ENCODE results near the gene NOS2.

DNA sequence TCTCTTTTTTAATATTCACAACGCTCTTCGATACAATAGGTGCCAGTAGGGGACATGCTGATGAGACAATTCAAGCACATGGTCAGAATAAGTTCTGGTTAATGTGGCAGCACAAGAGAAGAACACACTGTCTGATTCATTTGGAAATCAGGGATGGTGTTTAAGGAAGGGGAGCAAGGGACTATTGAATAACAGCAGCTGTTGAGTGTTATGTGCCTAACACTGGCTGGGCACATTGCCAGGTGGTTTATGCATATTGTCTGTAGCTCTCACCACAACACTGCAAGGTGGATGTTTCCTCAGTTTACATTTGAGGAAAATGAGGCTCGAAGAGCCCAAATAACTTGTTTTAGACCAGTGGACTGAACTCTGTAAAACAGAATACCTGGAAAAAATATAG, 48.6 kb upstream of the NOS2 start:
- TF ChIP-seq, protein P1, sequence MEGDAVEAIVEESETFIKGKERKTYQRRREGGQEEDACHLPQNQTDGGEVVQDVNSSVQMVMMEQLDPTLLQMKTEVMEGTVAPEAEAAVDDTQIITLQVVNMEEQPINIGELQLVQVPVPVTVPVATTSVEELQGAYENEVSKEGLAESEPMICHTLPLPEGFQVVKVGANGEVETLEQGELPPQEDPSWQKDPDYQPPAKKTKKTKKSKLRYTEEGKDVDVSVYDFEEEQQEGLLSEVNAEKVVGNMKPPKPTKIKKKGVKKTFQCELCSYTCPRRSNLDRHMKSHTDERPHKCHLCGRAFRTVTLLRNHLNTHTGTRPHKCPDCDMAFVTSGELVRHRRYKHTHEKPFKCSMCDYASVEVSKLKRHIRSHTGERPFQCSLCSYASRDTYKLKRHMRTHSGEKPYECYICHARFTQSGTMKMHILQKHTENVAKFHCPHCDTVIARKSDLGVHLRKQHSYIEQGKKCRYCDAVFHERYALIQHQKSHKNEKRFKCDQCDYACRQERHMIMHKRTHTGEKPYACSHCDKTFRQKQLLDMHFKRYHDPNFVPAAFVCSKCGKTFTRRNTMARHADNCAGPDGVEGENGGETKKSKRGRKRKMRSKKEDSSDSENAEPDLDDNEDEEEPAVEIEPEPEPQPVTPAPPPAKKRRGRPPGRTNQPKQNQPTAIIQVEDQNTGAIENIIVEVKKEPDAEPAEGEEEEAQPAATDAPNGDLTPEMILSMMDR (IDR thresholded peaks at IDR 0.05; ENCODE audit: low read length) = no peak
- TF ChIP-seq EZH2 (IDR thresholded peaks at IDR 0.05; ENCODE audit: borderline replicate concordance, low read length) = no peak
